K562 (cell line): ENCODE results near the gene CYTH1. TPM values are rescaled to one million over a fixed set of nuclear protein-coding genes. Genes with fewer than 3 reads are reported as not detected.

ENCODE experiments used
- ATAC-seq: fragments of 200-7000 bp; cut with Tn5 transposase; 3 replicates; pipeline ENCODE4 v1.9.1; 2020; ENCODE audit warnings: moderate library complexity
- BruUV-seq: library from RNA; stranded (reverse); fragments of 400-500 nt; replicated peaks from 2 replicates; lab custom pipeline; 2021; lab: Mats Ljungman, UMichigan
- CTCF ChIA-PET: fragments of 300-600 bp; formaldehyde crosslinking; extraction: SDS; loops from one replicate; lab custom pipeline; 2021; ENCODE audit warnings: low intra/inter-chr PET ratio; lab: Yijun Ruan, JAX
- POLR2A ChIA-PET: fragments of 300-600, 350-650 bp; sonication (Branson Sonifier 250); formaldehyde crosslinking; extraction: SDS; loops from one replicate; lab custom pipeline; 2021; ENCODE audit warnings: antibody characterized with exemption, inconsistent platforms; lab: Yijun Ruan, JAX
- DNase-seq, 4 experiments: peaks; one replicate each; pipeline versions ENCODE4 v3.0.0 to v3.0.0-alpha.2; 2011 to 2018; ENCODE audit warnings: low spot score in 3 of 4, mixed read lengths in 3 of 4; ENCODE audit errors: extremely low read depth in 1 of 4
- FAIRE-seq: peaks from 2 replicates; lab custom pipeline; 2011; peaks lifted over from hg19 to GRCh38; lab: Jason Lieb, UNC
- H2AFZ ChIP-seq: 2 replicates; pipeline ENCODE4 v1.6.0; 2011; ENCODE audit warnings: low read depth, low read length, control low read depth, inconsistent platforms
- H3K27ac ChIP-seq: fragments of 200-600 bp; 3 replicates; pipeline ENCODE4 v1.8.0; 2011; ENCODE audit warnings: low read depth, mild to moderate bottlenecking, control low read depth, inconsistent platforms, low read length, moderate library complexity, mixed read lengths; ENCODE audit errors: extremely low read depth
- H3K27me3 ChIP-seq, 2 experiments: fragments of 300-600 bp in 1 of 2; 2 replicates in 1 of 2; 3 replicates in 1 of 2; pipeline versions ENCODE4 v1.6.0 to v1.8.0; 2011; ENCODE audit warnings: inconsistent platforms in 2 of 2, low read length in 2 of 2, mild to moderate bottlenecking in 1 of 2, mixed read lengths in 1 of 2, moderate library complexity in 1 of 2; ENCODE audit not compliant: control insufficient read depth in 2 of 2, insufficient read depth in 2 of 2
- H3K36me3 ChIP-seq: fragments of 300-600 bp; 3 replicates; pipeline ENCODE4 v1.8.0; 2011; ENCODE audit warnings: mild to moderate bottlenecking, low read length, inconsistent platforms; ENCODE audit not compliant: control insufficient read depth, insufficient read depth
- H3K4me1 ChIP-seq, 2 experiments: fragments of 200-600 bp in 1 of 2; replicated peaks in 1 of 2; 2 replicates in 1 of 2; 3 replicates in 1 of 2; pipeline versions ENCODE4 v1.5.1 to v1.8.0; 2011; ENCODE audit warnings: inconsistent platforms in 2 of 2, low read length in 2 of 2, mild to moderate bottlenecking in 1 of 2, mixed read lengths in 1 of 2, moderate library complexity in 1 of 2; ENCODE audit not compliant: control insufficient read depth in 2 of 2, insufficient read depth in 2 of 2
- H3K4me2 ChIP-seq: 2 replicates; pipeline ENCODE4 v1.6.1; 2011; ENCODE audit warnings: low read length, control low read depth, inconsistent platforms, mixed read lengths; ENCODE audit not compliant: insufficient read depth
- H3K4me3 ChIP-seq: fragments of 200-600 bp; sonication (generic), shearing (Covaris generic); 2 replicates; pipeline ENCODE4 v1.5.1; 2016; ENCODE audit warnings: control low read depth, inconsistent platforms
- H3K79me2 ChIP-seq: fragments of 200-600 bp; 3 replicates; pipeline ENCODE4 v1.8.0; 2011; ENCODE audit warnings: low read length, inconsistent platforms; ENCODE audit not compliant: control insufficient read depth, insufficient read depth
- H3K9ac ChIP-seq, 2 experiments: 2 replicates each; pipeline versions ENCODE4 v1.6.0 to v1.6.1; 2011; ENCODE audit warnings: low read depth in 2 of 2, low read length in 2 of 2, control low read depth in 1 of 2, inconsistent platforms in 1 of 2, mild to moderate bottlenecking in 1 of 2, mixed read lengths in 1 of 2; ENCODE audit not compliant: insufficient read depth in 1 of 2
- H3K9me1 ChIP-seq: one replicate; pipeline ENCODE4 v1.6.0; 2011; ENCODE audit warnings: inconsistent platforms, mild to moderate bottlenecking, low read length, moderate library complexity; ENCODE audit not compliant: control insufficient read depth, insufficient read depth
- H3K9me3 ChIP-seq: replicated peaks from 2 replicates; pipeline ENCODE4 v1.5.1; 2011; ENCODE audit warnings: low read depth, low read length, inconsistent platforms; ENCODE audit not compliant: control insufficient read depth, insufficient read depth
- H4K20me1 ChIP-seq: replicated peaks from 2 replicates; pipeline ENCODE4 v1.6.1; 2011; ENCODE audit warnings: low read length, inconsistent platforms, mixed read lengths; ENCODE audit not compliant: control insufficient read depth, insufficient read depth
- MCM7 ChIP-seq, 2 experiments: fragments of 450-650 bp; IDR thresholded peaks; 2 replicates each; pipeline ENCODE4 v1.6.1; 2016 to 2018
- POLR2A ChIP-seq: fragments of 450-650 bp; conservative IDR thresholded peaks from 2 replicates; pipeline ENCODE4 v1.6.1; 2016
- TEAD2 ChIP-seq: fragments of 450-650 bp; IDR thresholded peaks from 2 replicates; pipeline ENCODE4 v1.6.1; 2016; ENCODE audit warnings: missing genetic modification characterization, control low read depth, missing compliant biosample characterization
- ZC3H8 ChIP-seq: fragments of 450-650 bp; IDR thresholded peaks from 2 replicates; pipeline ENCODE4 v1.6.1; 2017
- ZNF408 ChIP-seq: fragments of 250-450 bp; sonication (Bioruptor Pico); IDR thresholded peaks from 2 replicates; pipeline ENCODE4 v1.4.0; 2020; ENCODE audit warnings: low read depth, mild to moderate bottlenecking, moderate library complexity
- WGBS: fragments of 100-300 bp; shearing (Covaris generic); methylation state at CpG from one replicate; pipeline ENCODE4 v1.1.6; 2016; ENCODE audit warnings: low coverage, mixed read lengths; ENCODE audit not compliant: insufficient coverage; ENCODE audit errors: missing lambda C conversion rate; 5-methylcytosine and 5-hydroxymethylcytosine counted together
- in situ Hi-C: fragments of 300-500 bp; cut with MboI; formaldehyde crosslinking; loops from 4 replicates; pipeline ENCODE4 v1.15.0; 2018; ENCODE audit warnings: inconsistent platforms, mixed read lengths
- intact Hi-C: fragments of 100-400 bp; cut with micrococcal nuclease; formaldehyde crosslinking; loops from 2 replicates; pipeline ENCODE4 v1.14.2; 2022
- polyA plus RNA-seq, 8 experiments: library from polyadenylated mRNA; depleted of rRNA in 4 of 8; stranded (reverse) in 5 of 8; unstranded in 3 of 8; fragments of >200 nt; fragmentation: Nextera tagmentation in 2 of 8; fragmentation: Illumina TruSeq in 1 of 8; extraction: Ambion mirVana in 2 of 8; extraction: Trizol in 1 of 8; gene quantifications; 2 replicates each; pipeline versions ENCODE4 v1.2.1 to v1.2.3, GENCODE V29; 2011 to 2014; ENCODE audit warnings: inconsistent platforms in 1 of 8, missing spikeins in 1 of 8
- total RNA-seq, 7 experiments: library from RNA; depleted of rRNA in 6 of 7; stranded (reverse); fragments of >200 nt in 6 of 7; fragmentation: Illumina TruSeq in 2 of 7; extraction: Trizol in 2 of 7; gene quantifications; 2 replicates each; pipeline versions ENCODE4 v1.2.1 to v1.2.3, GENCODE V29; 2011 to 2021; ENCODE audit warnings: low replicate concordance in 1 of 7
- TF ChIP-seq, protein P1 (sequence below): sonication (generic); formaldehyde crosslinking; IDR thresholded peaks from 2 replicates; pipeline ENCODE4 v1.5.0; 2020; ENCODE audit warnings: missing genetic modification reagents
- TF ChIP-seq, protein P2 (sequence below): fragments of 450-650 bp; IDR thresholded peaks from 2 replicates; pipeline ENCODE4 v1.6.1; 2016; ENCODE audit warnings: missing biosample characterization, missing genetic modification characterization
- TF ChIP-seq, protein P3 (sequence below): fragments of 450-650 bp; formaldehyde crosslinking; IDR thresholded peaks from 2 replicates; pipeline ENCODE4 v1.4.0; 2020; ENCODE audit warnings: mild to moderate bottlenecking, mixed read lengths

CYTH1 gene
- total and polyA plus RNA-seq, 9 of the 15 experiments (the other 6 are each of a cell fraction or from before 2014, with no cell fraction given) = 0.52 to 27.7 (median 16.8) TPM

DNA sequence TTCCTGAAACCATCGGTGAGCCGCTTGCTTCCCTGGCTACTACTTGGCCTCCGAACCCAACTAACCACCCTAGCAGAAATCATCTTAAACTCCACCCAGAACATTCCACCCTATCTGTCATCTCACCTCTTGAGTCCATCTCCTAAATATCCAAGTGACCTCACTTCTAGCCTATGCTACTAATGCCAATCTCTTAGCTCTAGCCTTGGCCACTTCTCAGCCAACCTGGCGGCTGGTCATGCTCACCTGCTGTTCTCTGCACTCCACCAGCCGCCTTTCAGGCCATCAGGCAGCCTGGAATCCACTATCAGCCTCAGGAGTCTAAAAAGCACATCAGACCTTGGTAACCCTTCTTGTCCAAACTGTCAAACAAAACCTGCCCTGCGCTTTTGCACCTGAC lies 11.9 kb upstream of the CYTH1 start:
- intact Hi-C loops = no loop called here
- Histone ChIP-seq H3K27me3 (no peaks in the 10 kb centered on the region), H4K20me1 (peaks cover 3% of the 10 kb centered on the region; the same call in 1 of the 2 replicates), H3K9me3 (no peaks in the 10 kb centered on the region), H3K36me3 (peaks cover 59% of the 10 kb centered on the region), H2AFZ (no peak overlapping the region), H3K9me1 (no peaks in the 10 kb centered on the region), H3K9ac (no peak overlapping the region), H3K79me2 (no peaks in the 10 kb centered on the region), H3K27ac (no peak overlapping the region), H3K4me2 (no peak overlapping the region), H3K4me1 (no peaks in the 10 kb centered on the region; a peak in 1 of 5 replicates), H3K4me3 (no peak overlapping the region)
- ChIA-PET POLR2A (interaction anchor here (0.6 to 1.2 kb wide), 2 partner anchors 60 to 128 kb away, joined by 3 to 4 read pairs; no protein-coding TSS in a partner anchor), CTCF (no interaction called here)
- WGBS = 78% methylated on average over 6 of the region's 6 CpGs
- in situ Hi-C loops = no loop called here
- no peak for ATAC-seq
- no TSS peak for BruUV-seq
- FAIRE-seq = no peak
- TF ChIP-seq TEAD2 (tag) (no peak), POLR2A (0 out of 2 replicates have a peak, but pooled peaks have one; percentile 22), ZNF408 (CRISPR knock-in tag) (no peak), ZC3H8 (no peak)
- TF ChIP-seq, protein P1, sequence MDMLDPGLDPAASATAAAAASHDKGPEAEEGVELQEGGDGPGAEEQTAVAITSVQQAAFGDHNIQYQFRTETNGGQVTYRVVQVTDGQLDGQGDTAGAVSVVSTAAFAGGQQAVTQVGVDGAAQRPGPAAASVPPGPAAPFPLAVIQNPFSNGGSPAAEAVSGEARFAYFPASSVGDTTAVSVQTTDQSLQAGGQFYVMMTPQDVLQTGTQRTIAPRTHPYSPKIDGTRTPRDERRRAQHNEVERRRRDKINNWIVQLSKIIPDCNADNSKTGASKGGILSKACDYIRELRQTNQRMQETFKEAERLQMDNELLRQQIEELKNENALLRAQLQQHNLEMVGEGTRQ = no peak
- DNase-seq = peak in 1 of 4 experiments; percentile 5

DNA sequence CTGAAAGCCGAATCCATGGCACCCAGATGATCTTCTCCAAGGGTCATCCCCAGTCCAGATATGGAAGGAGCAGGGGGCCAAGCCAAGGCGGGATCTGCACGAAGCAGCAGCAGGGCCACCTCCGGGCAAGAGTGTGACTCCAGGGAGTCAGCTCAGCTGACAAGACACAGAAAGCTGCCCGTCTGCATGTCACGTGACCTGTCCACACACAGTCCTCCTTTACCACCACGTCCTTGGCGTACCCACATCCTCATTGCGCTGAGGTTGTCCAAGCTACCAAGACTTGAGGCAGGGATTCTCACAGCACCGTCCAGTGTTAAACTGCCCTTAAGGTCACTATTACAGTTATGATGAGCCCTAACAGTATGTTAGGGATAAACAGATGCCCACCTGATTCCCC lies 11.3 kb upstream of the CYTH1 start:
- POLR2A ChIA-PET = interaction anchor here (0.6 to 1.2 kb wide), 2 partner anchors 61 to 127 kb away, joined by 3 to 4 read pairs; no protein-coding TSS in a partner anchor
- Histone ChIP-seq H3K4me3 (no peak overlapping the region), H3K79me2 (no peaks in the 10 kb centered on the region), H3K9ac (no peak overlapping the region; a peak in 1 of 4 replicates), H3K9me3 (no peaks in the 10 kb centered on the region), H3K9me1 (no peaks in the 10 kb centered on the region), H3K27me3 (no peaks in the 10 kb centered on the region), H2AFZ (no peak overlapping the region), H3K36me3 (peaks cover 53% of the 10 kb centered on the region), H3K27ac (no peak overlapping the region), H4K20me1 (no peaks in the 10 kb centered on the region; the same call in 1 of the 2 replicates), H3K4me2 (no peak overlapping the region), H3K4me1 (peaks cover 0 to 2% of the 10 kb centered on the region in 2 experiments; a peak in 1 of 5 replicates)
- no peak for DNase-seq
- no peak for ATAC-seq
- in situ Hi-C loops (no loop called here), intact Hi-C loops (no loop called here)
- TF ChIP-seq, protein P2, sequence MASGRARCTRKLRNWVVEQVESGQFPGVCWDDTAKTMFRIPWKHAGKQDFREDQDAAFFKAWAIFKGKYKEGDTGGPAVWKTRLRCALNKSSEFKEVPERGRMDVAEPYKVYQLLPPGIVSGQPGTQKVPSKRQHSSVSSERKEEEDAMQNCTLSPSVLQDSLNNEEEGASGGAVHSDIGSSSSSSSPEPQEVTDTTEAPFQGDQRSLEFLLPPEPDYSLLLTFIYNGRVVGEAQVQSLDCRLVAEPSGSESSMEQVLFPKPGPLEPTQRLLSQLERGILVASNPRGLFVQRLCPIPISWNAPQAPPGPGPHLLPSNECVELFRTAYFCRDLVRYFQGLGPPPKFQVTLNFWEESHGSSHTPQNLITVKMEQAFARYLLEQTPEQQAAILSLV (tag) = no peak
- TF ChIP-seq, protein P3, sequence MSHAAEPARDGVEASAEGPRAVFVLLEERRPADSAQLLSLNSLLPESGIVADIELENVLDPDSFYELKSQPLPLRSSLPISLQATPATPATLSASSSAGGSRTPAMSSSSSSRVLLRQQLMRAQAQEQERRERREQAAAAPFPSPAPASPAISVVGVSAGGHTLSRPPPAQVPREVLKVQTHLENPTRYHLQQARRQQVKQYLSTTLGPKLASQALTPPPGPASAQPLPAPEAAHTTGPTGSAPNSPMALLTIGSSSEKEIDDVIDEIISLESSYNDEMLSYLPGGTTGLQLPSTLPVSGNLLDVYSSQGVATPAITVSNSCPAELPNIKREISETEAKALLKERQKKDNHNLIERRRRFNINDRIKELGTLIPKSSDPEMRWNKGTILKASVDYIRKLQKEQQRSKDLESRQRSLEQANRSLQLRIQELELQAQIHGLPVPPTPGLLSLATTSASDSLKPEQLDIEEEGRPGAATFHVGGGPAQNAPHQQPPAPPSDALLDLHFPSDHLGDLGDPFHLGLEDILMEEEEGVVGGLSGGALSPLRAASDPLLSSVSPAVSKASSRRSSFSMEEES = peak; percentile 13; the same call in 1 of the 2 replicates
- no peak for TF ChIP-seq MCM7 (IDR thresholded peaks at IDR 0.05)
- FAIRE-seq = peak; percentile 6
- no TSS peak for BruUV-seq
- CTCF ChIA-PET = no interaction called here
- WGBS = 79% methylated on average over 10 of the region's 10 CpGs
